Superior temporal gyrus (tissue), 1 donor: Measurements from ENCODE around the gene FNIP1.
A peak's percentile ranks its signal among the peaks of the same experiment; 100 is the strongest.
"Not testable (repeated sequence)": the region's sequence is repeated elsewhere in the genome, so short reads cannot be mapped to it uniquely, and the experiment has no call there.

Experiments used
- DNase-seq: peaks from one replicate; pipeline ENCODE4 v3.0.0-alpha.2; 2016; ENCODE audit errors: extremely low spot score

The FNIP1 gene

GRCh38 chr5:131684595-131684994 is 112.2 kb downstream of the FNIP1 start:
- DNase-seq: no peak

GRCh38 chr5:131684051-131684450 is 112.8 kb downstream of the FNIP1 start:
- DNase-seq: no peak

- DNase-seq: no peak
Measured at GRCh38 chr5:131682826-131683225, 114.0 kb downstream of the FNIP1 start.

- DNase-seq: no peak
Measured at GRCh38 chr5:131682175-131682574, 114.6 kb downstream of the FNIP1 start.

GRCh38 chr5:131679911-131680310 is 116.9 kb downstream of the FNIP1 start:
- no peak for DNase-seq

- not testable (repeated sequence) for DNase-seq
Measured at GRCh38 chr5:131678273-131678672, 118.5 kb downstream of the FNIP1 start.

- DNase-seq: no peak
Measured at GRCh38 chr5:131677115-131677514, 119.7 kb downstream of the FNIP1 start.

- DNase-seq: peak; percentile 34
Measured at GRCh38 chr5:131672776-131673175, 124.0 kb downstream of the FNIP1 start.

GRCh38 chr5:131671994-131672655 is 124.7 kb downstream of the FNIP1 start:
- peak; percentile 92 for DNase-seq

- DNase-seq: no peak
Measured at GRCh38 chr5:131671409-131671808, 125.4 kb downstream of the FNIP1 start.

- no peak for DNase-seq
Measured at GRCh38 chr5:131664929-131665328, 131.9 kb downstream of the FNIP1 start.

- no peak for DNase-seq
Measured at GRCh38 chr5:131661933-131662332, 134.9 kb downstream of the FNIP1 start.

GRCh38 chr5:131659841-131660240 is 137.0 kb downstream of the FNIP1 start:
- DNase-seq: no peak

GRCh38 chr5:131659290-131659689 is 137.5 kb downstream of the FNIP1 start:
- DNase-seq: no peak

- DNase-seq: no peak
Measured at GRCh38 chr5:131654776-131655175, 142.0 kb downstream of the FNIP1 start.

GRCh38 chr5:131654309-131654708 is 142.5 kb downstream of the FNIP1 start:
- DNase-seq: no peak

- no peak for DNase-seq
Measured at GRCh38 chr5:131649161-131649560, 147.7 kb downstream of the FNIP1 start.

- DNase-seq: no peak
Measured at GRCh38 chr5:131647048-131647769, 149.6 kb downstream of the FNIP1 start.

- DNase-seq: no peak
Measured at GRCh38 chr5:131644822-131645221, 152.0 kb downstream of the FNIP1 start.

- DNase-seq: no peak
Measured at GRCh38 chr5:131644370-131644769, 152.4 kb downstream of the FNIP1 start.

GRCh38 chr5:131641494-131641893 is 155.3 kb downstream of the FNIP1 start:
- no peak for DNase-seq

GRCh38 chr5:131640043-131640856 is 156.6 kb downstream of the FNIP1 start:
- DNase-seq: no peak

- DNase-seq: no peak
Measured at GRCh38 chr5:131639148-131639547, 157.7 kb downstream of the FNIP1 start.
